ENCODE results near the gene PICK1.

The PICK1 gene

DNA sequence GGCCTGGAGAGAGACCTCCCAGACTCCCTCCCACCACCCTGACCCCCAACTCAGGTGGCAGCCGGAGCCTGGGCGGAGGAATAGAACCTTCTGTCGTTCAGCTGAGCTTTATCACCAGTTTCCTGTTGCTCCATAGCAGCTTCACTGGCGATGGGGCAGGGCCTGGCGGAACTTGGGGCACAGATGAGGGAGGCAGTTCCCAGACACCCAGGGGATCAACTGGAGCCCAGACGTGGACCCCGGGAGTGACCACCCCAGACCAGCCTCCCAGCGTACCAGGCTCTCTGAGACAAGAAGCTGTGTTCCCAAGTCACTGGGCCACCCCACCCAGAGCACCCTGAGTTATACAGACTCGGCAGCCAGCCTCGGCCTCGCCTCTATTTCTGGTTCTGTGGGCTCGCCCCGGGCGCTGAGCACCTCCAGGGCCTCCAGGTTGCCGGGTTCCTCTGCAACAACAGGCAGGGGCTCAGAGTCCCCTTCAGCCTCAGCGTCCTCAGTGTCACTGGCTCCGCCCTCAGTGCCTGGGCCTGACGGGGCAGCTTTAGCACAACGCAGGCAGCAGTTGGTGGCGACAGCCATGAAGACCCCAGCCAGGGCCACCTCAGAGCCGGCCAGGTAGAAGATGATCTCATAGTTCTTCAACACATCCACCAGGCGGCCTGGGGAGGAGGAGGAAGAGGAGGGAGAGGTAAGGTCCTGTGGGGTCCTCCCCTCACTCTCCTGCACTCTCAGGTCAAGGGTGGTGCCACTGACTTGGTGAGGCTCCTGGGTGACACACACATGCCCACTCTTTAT, 21.0 kb downstream of the PICK1 start:
- TF ChIP-seq EGR1 (IDR thresholded peaks at IDR 0.05): no peak
- TF ChIP-seq YY1 (IDR thresholded peaks at IDR 0.05; ENCODE audit: low read depth): no peak
- TF ChIP-seq FOXM1 (IDR thresholded peaks at IDR 0.05; ENCODE audit: borderline replicate concordance, low read depth): no peak
- no peak for TF ChIP-seq TEAD4 (IDR thresholded peaks at IDR 0.05)
- no peak for TF ChIP-seq RAD21 (IDR thresholded peaks at IDR 0.05; ENCODE audit: low read depth)
- no peak for TF ChIP-seq CEBPB (IDR thresholded peaks at IDR 0.05)
- TF ChIP-seq, protein P1, sequence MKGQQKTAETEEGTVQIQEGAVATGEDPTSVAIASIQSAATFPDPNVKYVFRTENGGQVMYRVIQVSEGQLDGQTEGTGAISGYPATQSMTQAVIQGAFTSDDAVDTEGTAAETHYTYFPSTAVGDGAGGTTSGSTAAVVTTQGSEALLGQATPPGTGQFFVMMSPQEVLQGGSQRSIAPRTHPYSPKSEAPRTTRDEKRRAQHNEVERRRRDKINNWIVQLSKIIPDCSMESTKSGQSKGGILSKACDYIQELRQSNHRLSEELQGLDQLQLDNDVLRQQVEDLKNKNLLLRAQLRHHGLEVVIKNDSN (IDR thresholded peaks at IDR 0.05): no peak
- no peak for TF ChIP-seq TCF12 (IDR thresholded peaks at IDR 0.05; ENCODE audit: low read depth)

DNA sequence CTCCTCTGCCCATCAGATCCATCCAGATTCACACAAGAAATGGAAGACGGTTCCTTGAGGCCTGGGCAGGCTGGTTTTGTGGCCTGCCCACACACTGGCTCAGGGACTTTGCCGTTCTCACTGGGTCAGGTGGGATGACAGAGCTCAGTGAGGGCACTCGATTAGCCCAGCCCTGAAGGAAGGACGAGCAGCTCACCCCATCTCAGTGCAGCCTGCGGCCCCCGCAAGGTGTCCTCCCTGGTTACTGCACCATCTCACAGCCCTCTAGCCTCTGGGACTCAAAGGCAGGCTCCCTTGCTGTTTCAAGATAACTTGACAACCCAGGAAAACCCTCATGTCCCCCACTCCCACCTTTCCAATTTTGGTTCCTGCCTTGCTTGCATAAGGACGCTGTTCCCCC, 22.6 kb downstream of the PICK1 start:
- TF ChIP-seq FOXM1 (IDR thresholded peaks at IDR 0.05; ENCODE audit: borderline replicate concordance, low read depth) (no peak), NFIC (IDR thresholded peaks at IDR 0.05) (no peak), EGR1 (IDR thresholded peaks at IDR 0.05) (no peak), EP300 (IDR thresholded peaks at IDR 0.05; ENCODE audit: borderline replicate concordance) (no peak), ZBTB7A (IDR thresholded peaks at IDR 0.05; ENCODE audit: low read depth) (no peak), CEBPB (IDR thresholded peaks at IDR 0.05) (no peak), RAD21 (IDR thresholded peaks at IDR 0.05; ENCODE audit: low read depth) (no peak), TAF1 (IDR thresholded peaks at IDR 0.05; ENCODE audit: low read depth) (no peak), YY1 (IDR thresholded peaks at IDR 0.05; ENCODE audit: low read depth) (no peak), TEAD4 (IDR thresholded peaks at IDR 0.05) (no peak), CREB1 (IDR thresholded peaks at IDR 0.05; ENCODE audit: low read depth) (no peak)
- TF ChIP-seq, protein P2, sequence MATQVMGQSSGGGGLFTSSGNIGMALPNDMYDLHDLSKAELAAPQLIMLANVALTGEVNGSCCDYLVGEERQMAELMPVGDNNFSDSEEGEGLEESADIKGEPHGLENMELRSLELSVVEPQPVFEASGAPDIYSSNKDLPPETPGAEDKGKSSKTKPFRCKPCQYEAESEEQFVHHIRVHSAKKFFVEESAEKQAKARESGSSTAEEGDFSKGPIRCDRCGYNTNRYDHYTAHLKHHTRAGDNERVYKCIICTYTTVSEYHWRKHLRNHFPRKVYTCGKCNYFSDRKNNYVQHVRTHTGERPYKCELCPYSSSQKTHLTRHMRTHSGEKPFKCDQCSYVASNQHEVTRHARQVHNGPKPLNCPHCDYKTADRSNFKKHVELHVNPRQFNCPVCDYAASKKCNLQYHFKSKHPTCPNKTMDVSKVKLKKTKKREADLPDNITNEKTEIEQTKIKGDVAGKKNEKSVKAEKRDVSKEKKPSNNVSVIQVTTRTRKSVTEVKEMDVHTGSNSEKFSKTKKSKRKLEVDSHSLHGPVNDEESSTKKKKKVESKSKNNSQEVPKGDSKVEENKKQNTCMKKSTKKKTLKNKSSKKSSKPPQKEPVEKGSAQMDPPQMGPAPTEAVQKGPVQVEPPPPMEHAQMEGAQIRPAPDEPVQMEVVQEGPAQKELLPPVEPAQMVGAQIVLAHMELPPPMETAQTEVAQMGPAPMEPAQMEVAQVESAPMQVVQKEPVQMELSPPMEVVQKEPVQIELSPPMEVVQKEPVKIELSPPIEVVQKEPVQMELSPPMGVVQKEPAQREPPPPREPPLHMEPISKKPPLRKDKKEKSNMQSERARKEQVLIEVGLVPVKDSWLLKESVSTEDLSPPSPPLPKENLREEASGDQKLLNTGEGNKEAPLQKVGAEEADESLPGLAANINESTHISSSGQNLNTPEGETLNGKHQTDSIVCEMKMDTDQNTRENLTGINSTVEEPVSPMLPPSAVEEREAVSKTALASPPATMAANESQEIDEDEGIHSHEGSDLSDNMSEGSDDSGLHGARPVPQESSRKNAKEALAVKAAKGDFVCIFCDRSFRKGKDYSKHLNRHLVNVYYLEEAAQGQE (IDR thresholded peaks at IDR 0.05; ENCODE audit: low read depth): no peak
- TF ChIP-seq, protein P3, sequence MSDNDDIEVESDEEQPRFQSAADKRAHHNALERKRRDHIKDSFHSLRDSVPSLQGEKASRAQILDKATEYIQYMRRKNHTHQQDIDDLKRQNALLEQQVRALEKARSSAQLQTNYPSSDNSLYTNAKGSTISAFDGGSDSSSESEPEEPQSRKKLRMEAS (IDR thresholded peaks at IDR 0.05): no peak
- TF ChIP-seq, protein P1 (IDR thresholded peaks at IDR 0.05): no peak

DNA sequence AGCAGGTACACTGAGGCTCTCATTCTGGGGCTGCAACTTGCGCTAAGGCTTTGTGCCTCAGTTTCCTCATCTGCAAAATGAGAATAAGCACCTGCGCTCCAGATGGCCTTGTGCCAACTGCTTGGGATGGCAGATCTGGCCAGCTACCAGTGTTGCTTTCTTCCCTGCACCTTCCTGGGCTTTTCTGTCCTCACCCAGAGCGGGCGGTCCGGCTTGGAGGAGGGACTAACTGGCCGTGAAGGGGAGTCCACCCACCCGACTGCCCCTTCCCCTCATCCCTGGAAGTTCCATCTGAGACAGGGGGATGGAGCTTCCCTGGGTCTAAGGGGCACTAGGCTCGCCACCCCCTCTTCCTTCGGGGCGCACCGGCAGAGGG, 23.3 kb downstream of the PICK1 start:
- no peak for TF ChIP-seq CREB1 (IDR thresholded peaks at IDR 0.05; ENCODE audit: low read depth)
- no peak for TF ChIP-seq RAD21 (IDR thresholded peaks at IDR 0.05; ENCODE audit: low read depth)
- TF ChIP-seq, protein P3 (IDR thresholded peaks at IDR 0.05): no peak

DNA sequence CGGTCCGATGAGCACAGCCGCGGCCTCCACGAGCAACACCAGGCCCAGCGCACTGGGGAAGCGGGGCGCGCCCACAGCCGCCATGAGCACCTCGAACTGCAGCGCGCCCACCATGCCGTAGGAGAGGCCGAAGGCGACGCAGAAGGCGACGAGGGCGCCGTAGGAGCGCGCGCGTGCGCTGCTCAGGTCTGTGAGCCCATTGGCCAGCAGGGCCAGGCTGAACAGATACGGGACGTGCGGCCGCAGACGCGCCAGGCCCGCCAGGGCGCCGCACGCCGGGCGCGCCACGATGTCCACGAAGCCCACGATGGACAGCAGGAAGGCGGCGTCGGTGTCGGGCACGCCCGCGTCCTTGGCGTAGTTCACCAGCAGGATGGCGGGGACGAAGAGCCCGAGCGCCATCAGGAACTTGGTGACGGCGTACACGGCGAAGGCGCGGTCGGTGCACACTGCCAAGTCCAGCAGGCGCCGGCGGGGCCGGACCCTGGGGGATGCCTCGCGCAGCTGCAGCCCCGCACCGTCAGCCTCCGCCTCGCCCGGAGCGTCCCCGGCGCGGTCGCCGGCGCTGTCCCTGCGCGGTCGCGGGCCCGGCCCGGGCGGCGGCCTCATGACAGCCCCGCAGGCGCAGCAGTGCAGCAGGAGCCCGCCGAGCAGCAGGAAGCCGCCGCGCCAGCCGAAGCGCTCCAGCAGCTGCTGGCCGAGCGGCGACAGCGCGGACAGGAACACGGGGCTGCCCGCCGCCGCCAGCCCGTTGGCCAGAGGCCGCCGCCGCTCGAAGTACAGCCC, 23.8 kb downstream of the PICK1 start:
- TF ChIP-seq EP300 (IDR thresholded peaks at IDR 0.05; ENCODE audit: borderline replicate concordance) (no peak), ZBTB7A (IDR thresholded peaks at IDR 0.05; ENCODE audit: low read depth) (no peak), FOXM1 (IDR thresholded peaks at IDR 0.05; ENCODE audit: borderline replicate concordance, low read depth) (no peak), TCF12 (IDR thresholded peaks at IDR 0.05; ENCODE audit: low read depth) (no peak), NFIC (IDR thresholded peaks at IDR 0.05) (no peak), EGR1 (IDR thresholded peaks at IDR 0.05) (no peak), TAF1 (IDR thresholded peaks at IDR 0.05; ENCODE audit: low read depth) (no peak), CEBPB (IDR thresholded peaks at IDR 0.05) (no peak), TEAD4 (IDR thresholded peaks at IDR 0.05) (no peak), CREB1 (IDR thresholded peaks at IDR 0.05; ENCODE audit: low read depth) (no peak), RAD21 (IDR thresholded peaks at IDR 0.05; ENCODE audit: low read depth) (no peak), YY1 (IDR thresholded peaks at IDR 0.05; ENCODE audit: low read depth) (no peak)
- TF ChIP-seq, protein P3 (IDR thresholded peaks at IDR 0.05): no peak
- TF ChIP-seq, protein P1 (IDR thresholded peaks at IDR 0.05): no peak
- TF ChIP-seq, protein P2 (IDR thresholded peaks at IDR 0.05; ENCODE audit: low read depth): no peak

DNA sequence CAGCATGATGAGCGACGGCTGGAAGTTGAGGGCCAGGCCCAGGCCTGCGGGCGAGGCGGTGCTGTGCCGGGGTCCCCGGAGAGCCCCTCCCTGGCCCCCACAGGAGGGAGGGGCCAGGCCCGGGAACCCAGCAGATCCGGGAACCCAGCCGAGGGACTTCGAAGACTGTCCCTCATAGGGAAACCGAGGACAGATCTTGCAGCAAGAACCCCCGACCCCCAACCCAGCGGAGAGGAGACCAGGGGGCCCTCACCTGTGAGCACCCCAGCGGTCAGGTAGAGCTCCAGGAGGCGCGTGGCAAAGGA, 24.4 kb downstream of the PICK1 start:
- TF ChIP-seq CREB1 (IDR thresholded peaks at IDR 0.05; ENCODE audit: low read depth): no peak
- TF ChIP-seq, protein P2 (IDR thresholded peaks at IDR 0.05; ENCODE audit: low read depth): no peak
- no peak for TF ChIP-seq EP300 (IDR thresholded peaks at IDR 0.05; ENCODE audit: borderline replicate concordance)
- no peak for TF ChIP-seq EGR1 (IDR thresholded peaks at IDR 0.05)
- no peak for TF ChIP-seq TAF1 (IDR thresholded peaks at IDR 0.05; ENCODE audit: low read depth)
- TF ChIP-seq TEAD4 (IDR thresholded peaks at IDR 0.05): no peak
- TF ChIP-seq YY1 (IDR thresholded peaks at IDR 0.05; ENCODE audit: low read depth): no peak
